ENCODE data around the gene MRPL28.
"Not testable (repeated sequence)": the region's sequence is repeated elsewhere in the genome, so short reads cannot be mapped to it uniquely, and the experiment has no call there.

MRPL28 gene

DNA sequence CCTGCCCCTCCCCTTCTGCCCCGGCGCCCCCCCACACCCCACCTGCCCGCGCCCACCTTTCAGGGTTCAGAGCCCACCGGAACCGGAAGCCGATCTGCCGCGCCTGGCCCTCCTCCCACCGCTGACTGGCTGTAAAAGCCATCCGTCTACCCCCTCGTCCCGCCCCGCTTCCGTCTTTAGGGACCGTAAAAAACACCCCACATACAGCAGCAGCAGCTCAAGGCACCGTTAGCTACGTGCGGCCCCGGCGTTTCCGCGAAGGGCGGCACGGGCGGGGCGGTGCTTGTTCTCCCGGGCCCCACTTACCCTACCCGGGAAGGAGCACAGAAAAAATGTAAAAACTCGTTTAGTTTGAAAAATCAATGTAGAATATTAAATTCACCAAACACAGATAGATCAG is at the start of gene MRPL28:
Gene MRPL28 (minus strand): TSS at position 96 of the 400 bp plus-strand sequence. CDS start 320 bp downstream, outside the sequence.
- DNase-seq (ENCODE audit: low read depth in 2 of 2), result peak; percentile 84 to 86

GRCh38 chr16:415170-415498 is 44.8 kb upstream of the MRPL28 start:
- DNase-seq (ENCODE audit: low read depth in 2 of 2), result not testable (repeated sequence)

- DNase-seq (ENCODE audit: low read depth in 2 of 2), result no peak
Observed at GRCh38 chr16:414395-415169, 44.2 kb upstream of the MRPL28 start.

- DNase-seq (ENCODE audit: low read depth in 2 of 2), result no peak
Observed at GRCh38 chr16:411576-412265, 41.4 kb upstream of the MRPL28 start.

GRCh38 chr16:410516-411178 is 40.3 kb upstream of the MRPL28 start:
- DNase-seq (ENCODE audit: low read depth in 2 of 2), result no peak

GRCh38 chr16:407253-407652 is 36.9 kb upstream of the MRPL28 start:
- DNase-seq (ENCODE audit: low read depth in 2 of 2), result no peak

GRCh38 chr16:405548-406506 is 35.5 kb upstream of the MRPL28 start:
- no peak for DNase-seq (ENCODE audit: low read depth in 2 of 2)

GRCh38 chr16:404971-405486 is 34.7 kb upstream of the MRPL28 start:
- no peak for DNase-seq (ENCODE audit: low read depth in 2 of 2)

- DNase-seq (ENCODE audit: low read depth in 2 of 2), result peak; percentile 68 to 74
Observed at GRCh38 chr16:401468-402348, 31.4 kb upstream of the MRPL28 start, which contains the start of gene DECR2. TSS of gene DECR2 (plus strand) at chr16:401885. CDS start at chr16:401964, 79 bp downstream.

DNA sequence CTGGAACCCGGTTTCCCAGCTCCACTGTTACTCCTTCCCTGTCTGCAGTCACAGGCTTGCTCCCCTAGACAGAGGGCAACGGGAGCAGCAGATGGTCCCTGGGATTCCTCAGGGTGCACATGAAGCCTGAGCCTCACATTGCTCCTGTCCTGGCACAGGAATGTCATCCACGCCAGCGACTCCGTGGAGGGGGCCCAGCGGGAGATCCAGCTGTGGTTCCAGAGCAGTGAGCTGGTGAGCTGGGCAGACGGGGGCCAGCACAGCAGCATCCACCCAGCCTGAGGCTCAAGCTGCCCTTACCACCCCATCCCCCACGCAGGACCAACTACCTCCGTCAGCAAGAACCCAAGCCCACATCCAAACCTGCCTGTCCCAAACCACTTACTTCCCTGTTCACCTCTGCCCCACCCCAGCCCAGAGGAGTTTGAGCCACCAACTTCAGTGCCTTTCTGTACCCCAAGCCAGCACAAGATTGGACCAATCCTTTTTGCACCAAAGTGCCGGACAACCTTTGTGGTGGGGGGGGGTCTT is 29.8 kb upstream of the MRPL28 start:
- DNase-seq (ENCODE audit: low read depth in 2 of 2), result no peak

DNA sequence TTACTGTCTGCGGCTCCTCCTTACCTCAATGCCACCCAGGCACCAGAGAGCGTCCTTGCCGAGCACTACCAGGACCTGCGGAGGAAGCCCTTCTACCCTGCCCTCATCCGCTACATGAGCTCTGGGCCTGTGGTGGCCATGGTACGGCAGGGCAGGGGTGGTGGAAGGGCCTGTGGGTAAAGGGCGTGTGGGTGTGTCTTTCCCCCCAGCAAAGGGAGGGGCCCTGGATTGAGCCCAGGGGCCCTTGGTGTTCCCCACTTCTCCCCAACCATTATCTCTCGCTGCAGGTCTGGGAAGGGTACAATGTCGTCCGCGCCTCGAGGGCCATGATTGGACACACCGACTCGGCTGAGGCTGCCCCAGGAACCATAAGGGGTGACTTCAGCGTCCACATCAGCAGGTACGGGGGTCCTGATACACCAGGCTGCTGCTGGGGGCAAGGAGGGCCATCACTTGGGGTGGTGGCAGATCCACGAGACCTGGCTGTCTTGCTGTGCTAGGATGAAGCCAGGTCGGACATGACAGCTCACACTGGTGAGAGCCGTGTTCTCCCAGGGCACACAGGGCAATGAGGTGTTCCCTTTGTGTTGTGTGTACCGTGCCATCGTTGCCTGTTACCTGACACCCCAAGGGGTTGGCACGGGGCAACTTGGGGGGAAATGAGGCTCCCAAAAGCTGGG is 29.1 kb upstream of the MRPL28 start:
- DNase-seq (ENCODE audit: low read depth in 2 of 2), result no peak

DNA sequence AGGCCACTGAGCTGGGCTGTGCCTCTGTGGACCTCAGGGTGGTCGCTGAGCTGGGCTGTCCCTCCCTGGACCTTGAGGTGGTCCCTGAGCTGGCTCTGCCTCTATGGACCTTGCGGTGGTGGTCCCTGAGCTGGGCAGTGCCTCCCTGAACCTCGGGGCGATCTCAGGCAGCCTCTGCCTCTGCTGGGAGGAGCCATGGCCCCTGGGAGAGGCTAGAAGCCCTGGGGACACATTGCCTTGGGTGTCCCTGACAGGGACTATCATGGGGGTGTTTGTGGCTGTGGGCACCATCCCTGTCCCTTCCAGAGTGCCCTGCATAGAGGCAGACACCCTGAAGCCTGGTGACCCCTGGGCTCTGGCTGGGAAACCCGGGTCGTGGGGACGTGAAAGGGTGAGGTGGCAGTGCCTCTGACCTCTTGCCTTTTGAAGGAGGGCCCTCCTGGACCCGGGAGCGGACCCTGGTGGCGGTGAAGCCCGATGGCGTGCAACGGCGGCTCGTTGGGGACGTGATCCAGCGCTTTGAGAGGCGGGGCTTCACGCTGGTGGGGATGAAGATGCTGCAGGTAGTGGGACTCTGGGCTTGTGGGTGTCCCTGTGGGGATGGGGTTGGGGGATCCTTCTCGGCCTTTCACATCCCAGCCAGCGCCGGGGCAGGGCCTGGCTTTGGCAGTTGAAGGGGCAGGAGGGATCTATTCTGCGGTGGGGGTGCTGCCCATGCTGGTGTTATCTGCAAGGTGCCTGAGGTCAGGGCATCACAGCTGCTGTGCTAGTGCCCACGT is 28.4 kb upstream of the MRPL28 start:
- DNase-seq (ENCODE audit: low read depth in 2 of 2), result no peak

DNA sequence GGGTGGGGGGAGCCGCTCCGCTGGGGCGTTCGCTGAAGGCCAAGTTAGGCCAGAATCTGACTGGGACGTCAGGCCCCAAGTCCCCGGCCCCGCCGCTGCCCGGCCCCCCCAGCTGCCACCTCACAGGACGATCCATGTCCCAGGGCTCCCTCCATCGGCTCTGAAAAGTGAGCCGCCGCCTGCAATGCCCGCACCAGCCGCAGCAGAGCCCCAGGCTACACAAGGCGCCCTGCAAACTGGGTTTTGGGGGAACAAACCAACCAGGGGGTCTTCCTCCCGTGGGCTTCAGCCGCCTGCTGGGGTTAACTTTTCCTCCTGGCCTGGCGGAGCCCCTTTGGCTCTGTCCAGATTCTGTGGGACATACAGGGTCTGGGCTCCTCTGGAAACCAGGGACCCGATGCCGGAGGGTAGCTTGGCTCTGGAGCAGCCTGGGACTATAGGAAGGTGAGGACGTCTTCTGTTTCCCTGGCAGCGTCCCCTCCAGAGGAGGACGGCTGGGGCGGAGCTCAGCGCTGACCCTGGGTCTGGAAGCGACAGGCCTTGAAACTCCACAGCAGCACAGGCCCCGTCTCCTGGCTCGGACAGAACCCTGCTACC is 27.5 kb upstream of the MRPL28 start:
- DNase-seq (ENCODE audit: low read depth in 2 of 2), result no peak

DNA sequence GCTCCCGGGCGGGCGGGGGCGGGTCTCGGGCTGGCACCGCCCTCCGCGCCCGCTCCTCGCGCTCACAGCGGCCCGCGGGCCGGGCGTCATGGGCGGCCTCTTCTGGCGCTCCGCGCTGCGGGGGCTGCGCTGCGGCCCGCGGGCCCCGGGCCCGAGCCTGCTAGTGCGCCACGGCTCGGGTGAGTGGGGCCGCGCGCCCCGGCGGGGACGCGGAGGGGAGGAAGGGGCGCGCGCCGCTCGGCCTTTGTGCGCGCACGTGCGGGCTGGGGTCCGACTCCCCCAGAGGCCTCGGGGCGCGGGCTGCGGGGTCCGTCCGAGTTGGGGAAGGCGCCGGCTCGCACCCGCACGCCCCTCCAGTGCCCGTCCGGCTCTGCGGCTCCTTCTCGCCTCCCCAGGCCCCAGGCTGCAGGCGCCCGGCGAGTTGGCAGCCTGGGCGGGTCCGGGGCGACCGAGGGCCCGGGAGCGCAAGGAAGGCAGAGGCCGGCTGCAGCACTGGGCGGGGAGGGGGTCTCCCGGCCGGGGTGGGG is 26.9 kb upstream of the MRPL28 start, which contains the start of gene NME4:
Gene NME4 (plus strand): TSS at position 65 of the 527 bp plus-strand sequence. CDS start 24 bp downstream, at position 89.
- no peak for DNase-seq (ENCODE audit: low read depth in 2 of 2)

DNA sequence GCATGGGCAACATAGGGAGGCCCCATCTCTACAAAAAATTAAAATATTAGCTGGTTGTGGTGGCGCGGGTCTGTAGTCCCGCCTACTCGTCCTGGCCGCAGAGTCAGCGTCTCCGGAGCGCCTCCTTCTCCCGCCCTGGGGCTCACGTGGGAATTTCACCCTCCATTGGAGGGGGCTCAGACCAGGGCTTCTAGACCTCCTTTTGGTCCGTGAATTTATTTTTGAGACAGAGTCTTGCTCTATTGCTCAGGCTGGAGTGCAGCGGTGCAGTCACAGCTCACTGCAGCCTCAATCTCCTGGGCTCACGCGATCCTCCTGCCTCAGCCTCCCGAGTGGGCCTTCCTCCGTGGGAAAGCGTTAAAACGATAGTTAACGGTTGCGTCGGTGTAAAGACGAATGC is 26.3 kb upstream of the MRPL28 start:
- DNase-seq (ENCODE audit: low read depth in 2 of 2), result no peak

- no peak for DNase-seq (ENCODE audit: low read depth in 2 of 2)
Observed at GRCh38 chr16:396199-396598, 25.9 kb upstream of the MRPL28 start.

DNA sequence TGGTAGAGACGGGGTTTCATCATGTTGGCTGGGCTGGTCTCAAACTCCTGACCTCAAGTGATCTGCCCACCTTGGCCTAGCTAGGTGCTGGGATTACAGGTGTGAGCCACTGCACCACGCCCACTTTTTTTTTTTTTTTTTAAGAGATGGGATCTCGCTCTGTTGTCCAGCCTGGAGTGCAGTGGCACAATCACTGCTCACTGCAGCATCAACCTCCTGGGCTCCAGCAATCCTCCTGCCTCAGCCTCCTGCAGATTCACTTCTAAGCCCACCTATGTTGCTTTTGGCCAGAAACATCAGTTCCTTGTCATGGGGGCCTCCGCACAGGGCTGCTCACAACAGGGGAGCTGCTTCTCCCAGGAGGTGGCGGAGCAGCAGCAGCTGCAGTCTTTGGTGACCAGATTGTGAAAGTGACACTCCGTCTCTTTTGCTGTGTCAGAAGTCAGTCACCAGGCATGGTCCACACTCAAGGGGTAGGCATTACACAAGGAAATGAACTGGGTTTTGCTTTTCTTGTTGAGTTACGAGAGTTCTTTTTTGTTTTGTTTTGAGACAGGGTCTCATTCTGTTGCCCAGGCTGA is 22.2 kb upstream of the MRPL28 start:
- no peak for DNase-seq (ENCODE audit: low read depth in 2 of 2)

Data from fibroblast of skin of left biceps (primary cell).